Osteocyte (in vitro differentiated cells): Measurements from ENCODE around the gene KCNT1. TPM values are rescaled to one million over a fixed set of nuclear protein-coding genes. Genes with fewer than 3 reads are reported as not detected.

ENCODE experiments used
- DNase-seq: peaks from one replicate; pipeline ENCODE4 v3.0.0; 2021; ENCODE audit warnings: mixed read lengths; ENCODE audit not compliant: unreplicated experiment; ENCODE audit errors: extremely low spot score
- H3K27ac Mint-ChIP-seq: one replicate; pipeline ENCODE4 v1.8.0; 2021; ENCODE audit warnings: mild to moderate bottlenecking, mixed read lengths; ENCODE audit not compliant: unreplicated experiment
- H3K27me3 Mint-ChIP-seq: one replicate; pipeline ENCODE4 v1.8.0; 2021; ENCODE audit warnings: mixed read lengths; ENCODE audit not compliant: unreplicated experiment
- H3K36me3 Mint-ChIP-seq: one replicate; pipeline ENCODE4 v1.8.0; 2021; ENCODE audit warnings: mixed read lengths; ENCODE audit not compliant: unreplicated experiment
- H3K4me1 Mint-ChIP-seq: one replicate; pipeline ENCODE4 v1.8.0; 2021; ENCODE audit warnings: mixed read lengths; ENCODE audit not compliant: unreplicated experiment
- H3K4me3 Mint-ChIP-seq: one replicate; pipeline ENCODE4 v1.8.0; 2021; ENCODE audit warnings: mild to moderate bottlenecking, moderate library complexity, mixed read lengths; ENCODE audit not compliant: unreplicated experiment
- H3K9me3 Mint-ChIP-seq: one replicate; pipeline ENCODE4 v1.8.0; 2021; ENCODE audit warnings: mixed read lengths; ENCODE audit not compliant: unreplicated experiment
- total RNA-seq: library from RNA; stranded (reverse); gene quantifications from 2 replicates; pipeline ENCODE4 v1.2.1, GENCODE V29; 2021
- TF ChIP-seq, protein P1 (sequence below): fragments of 200-600 bp; sonication (generic); IDR thresholded peaks from 2 replicates; pipeline ENCODE4 v1.5.0; 2021; ENCODE audit warnings: antibody characterized with exemption, mild to moderate bottlenecking, moderate library complexity

KCNT1 gene
- total RNA-seq, 1 donor from 2014 or later: not detected

GRCh38 chr9:135821733-135822373 is 119.9 kb downstream of the KCNT1 start:
- no peak overlapping the region for H3K27ac Mint-ChIP-seq
- no peak overlapping the region for H3K4me3 Mint-ChIP-seq
- H3K9me3 Mint-ChIP-seq: no peaks in the 10 kb centered on the region
- no peaks in the 10 kb centered on the region for H3K27me3 Mint-ChIP-seq
- DNase-seq: no peak
- TF ChIP-seq, protein P1, sequence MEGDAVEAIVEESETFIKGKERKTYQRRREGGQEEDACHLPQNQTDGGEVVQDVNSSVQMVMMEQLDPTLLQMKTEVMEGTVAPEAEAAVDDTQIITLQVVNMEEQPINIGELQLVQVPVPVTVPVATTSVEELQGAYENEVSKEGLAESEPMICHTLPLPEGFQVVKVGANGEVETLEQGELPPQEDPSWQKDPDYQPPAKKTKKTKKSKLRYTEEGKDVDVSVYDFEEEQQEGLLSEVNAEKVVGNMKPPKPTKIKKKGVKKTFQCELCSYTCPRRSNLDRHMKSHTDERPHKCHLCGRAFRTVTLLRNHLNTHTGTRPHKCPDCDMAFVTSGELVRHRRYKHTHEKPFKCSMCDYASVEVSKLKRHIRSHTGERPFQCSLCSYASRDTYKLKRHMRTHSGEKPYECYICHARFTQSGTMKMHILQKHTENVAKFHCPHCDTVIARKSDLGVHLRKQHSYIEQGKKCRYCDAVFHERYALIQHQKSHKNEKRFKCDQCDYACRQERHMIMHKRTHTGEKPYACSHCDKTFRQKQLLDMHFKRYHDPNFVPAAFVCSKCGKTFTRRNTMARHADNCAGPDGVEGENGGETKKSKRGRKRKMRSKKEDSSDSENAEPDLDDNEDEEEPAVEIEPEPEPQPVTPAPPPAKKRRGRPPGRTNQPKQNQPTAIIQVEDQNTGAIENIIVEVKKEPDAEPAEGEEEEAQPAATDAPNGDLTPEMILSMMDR: no peak
- no peaks in the 10 kb centered on the region for H3K4me1 Mint-ChIP-seq
- H3K36me3 Mint-ChIP-seq: peaks cover 58% of the 10 kb centered on the region

GRCh38 chr9:135822374-135822755 is 120.4 kb downstream of the KCNT1 start:
- TF ChIP-seq, protein P1: no peak
- no peak overlapping the region for H3K4me3 Mint-ChIP-seq
- H3K27me3 Mint-ChIP-seq: no peaks in the 10 kb centered on the region
- H3K4me1 Mint-ChIP-seq: no peaks in the 10 kb centered on the region
- H3K9me3 Mint-ChIP-seq: no peaks in the 10 kb centered on the region
- DNase-seq: no peak
- no peak overlapping the region for H3K27ac Mint-ChIP-seq
- H3K36me3 Mint-ChIP-seq: peaks cover 62% of the 10 kb centered on the region

DNA sequence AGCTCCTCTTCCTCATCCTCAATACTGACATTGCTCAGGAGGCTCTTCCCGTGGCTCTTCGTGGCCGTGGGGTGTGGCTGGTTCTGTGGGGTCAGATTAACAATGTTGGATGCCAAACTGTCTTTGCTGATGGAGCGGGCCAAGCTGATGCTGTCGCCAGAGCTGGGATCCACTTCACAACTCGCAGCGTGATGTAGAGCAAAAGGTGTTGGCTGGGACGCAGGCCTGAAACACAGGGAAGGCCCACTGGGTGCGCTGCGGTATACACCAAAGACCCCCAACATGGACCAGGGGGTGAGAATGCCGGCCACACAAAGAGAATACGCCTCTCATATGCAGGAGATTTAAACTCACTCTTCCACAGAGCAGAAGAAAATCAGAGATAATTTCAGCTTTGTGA is 121.1 kb downstream of the KCNT1 start:
- Mint-ChIP-seq H3K27ac (no peak overlapping the region), H3K36me3 (peaks cover 63% of the 10 kb centered on the region), H3K9me3 (no peaks in the 10 kb centered on the region), H3K4me1 (no peaks in the 10 kb centered on the region), H3K27me3 (no peaks in the 10 kb centered on the region), H3K4me3 (no peak overlapping the region)
- no peak for DNase-seq
- TF ChIP-seq, protein P1: no peak

- Mint-ChIP-seq H3K27ac (no peak overlapping the region), H3K27me3 (no peaks in the 10 kb centered on the region), H3K4me1 (peaks cover 6% of the 10 kb centered on the region), H3K9me3 (peaks cover 5% of the 10 kb centered on the region), H3K36me3 (peaks cover 55% of the 10 kb centered on the region), H3K4me3 (no peak overlapping the region)
- TF ChIP-seq, protein P1: no peak
- DNase-seq: no peak
Measured at GRCh38 chr9:135825435-135826187, 123.6 kb downstream of the KCNT1 start.

GRCh38 chr9:135826188-135826545 is 124.2 kb downstream of the KCNT1 start:
- no peaks in the 10 kb centered on the region for H3K27me3 Mint-ChIP-seq
- no peak overlapping the region for H3K4me3 Mint-ChIP-seq
- TF ChIP-seq, protein P1: no peak
- no peak overlapping the region for H3K27ac Mint-ChIP-seq
- peak; percentile 80 for DNase-seq
- H3K36me3 Mint-ChIP-seq: peaks cover 51% of the 10 kb centered on the region
- H3K4me1 Mint-ChIP-seq: peaks cover 7% of the 10 kb centered on the region
- peaks cover 5% of the 10 kb centered on the region for H3K9me3 Mint-ChIP-seq
